ENCODE measurements around the gene ACER3. TPM values are rescaled to one million over a fixed set of nuclear protein-coding genes. Genes with fewer than 3 reads are reported as not detected.
"Not testable (repeated sequence)": the region's sequence is repeated elsewhere in the genome, so short reads cannot be mapped to it uniquely, and the experiment has no call there.

ACER3 gene
- 15.1 and 19.4 TPM in 2 replicates for total RNA-seq

DNA sequence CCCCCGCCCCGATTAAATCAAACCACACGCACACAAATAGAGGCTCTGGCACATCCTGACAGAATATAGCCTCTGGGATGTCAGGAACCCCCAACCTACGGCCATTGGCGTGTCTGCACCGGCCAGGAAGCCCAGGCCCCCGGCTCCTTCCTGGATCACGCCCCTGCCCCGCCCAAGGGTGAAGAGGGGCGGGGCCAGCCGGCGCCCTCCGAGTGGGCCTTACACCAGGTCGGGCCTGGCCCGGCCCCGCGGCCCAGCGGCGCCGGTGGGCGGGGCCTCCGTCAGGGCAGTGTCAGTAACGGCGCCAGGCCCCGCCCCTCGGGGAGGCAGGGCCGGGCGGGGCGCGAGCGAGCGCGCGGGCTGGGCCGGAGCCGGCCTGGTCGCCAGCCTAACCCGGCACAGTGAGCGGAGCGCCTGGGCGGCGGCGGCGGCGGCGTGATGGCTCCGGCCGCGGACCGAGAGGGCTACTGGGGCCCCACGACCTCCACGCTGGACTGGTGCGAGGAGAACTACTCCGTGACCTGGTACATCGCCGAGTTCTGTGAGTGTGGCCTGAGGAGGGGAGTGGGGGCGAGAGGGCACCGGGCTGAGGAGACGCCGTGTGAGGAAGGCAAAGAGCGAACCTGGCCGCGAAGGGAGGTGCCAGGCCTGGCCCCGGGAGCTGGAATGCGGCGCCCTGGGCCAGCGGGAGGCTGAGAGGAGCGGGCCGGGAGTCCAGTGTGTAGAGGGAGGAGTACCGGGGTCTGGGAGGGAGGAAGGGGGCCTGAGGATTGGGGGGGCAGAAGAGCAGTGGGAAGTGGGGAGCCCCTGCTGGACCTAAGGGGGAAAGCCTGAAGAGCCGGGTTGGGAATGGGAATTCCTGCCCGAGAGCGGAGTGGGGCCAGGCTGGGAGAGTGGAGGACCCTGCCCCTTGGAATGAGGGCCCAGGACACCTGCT, at the start of gene ACER3:
Gene ACER3 (plus strand): TSS at position 380 of the 937 bp plus-strand sequence. CDS start 59 bp downstream, at position 439.
- peak; percentile 63 for DNase-seq (ENCODE audit: low read depth)

DNA sequence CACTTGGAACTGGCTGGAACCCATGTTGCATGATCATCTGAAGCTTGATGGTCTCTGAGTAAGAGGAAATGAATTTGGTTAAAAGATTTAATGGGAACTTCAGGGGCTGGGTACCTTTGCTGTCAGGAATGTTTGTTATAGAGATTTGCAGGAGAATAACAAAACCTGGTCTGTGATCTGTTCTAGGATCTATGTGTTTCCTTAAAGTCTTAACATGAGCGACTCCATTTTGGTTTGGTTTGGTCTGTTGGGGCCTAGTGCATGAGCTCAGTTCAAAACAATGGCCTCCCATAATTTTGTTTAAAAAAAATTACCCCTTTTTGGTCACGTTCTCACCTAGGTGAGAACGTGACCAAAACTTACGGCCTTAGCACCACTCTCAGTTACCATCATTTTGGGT, 49.5 kb upstream of the ACER3 start:
- DNase-seq (ENCODE audit: low read depth): no peak

GRCh38 chr11:76814414-76814813, 46.3 kb upstream of the ACER3 start:
- no peak for DNase-seq (ENCODE audit: low read depth)

- not testable (repeated sequence) for DNase-seq (ENCODE audit: low read depth)
Measured at GRCh38 chr11:76815678-76816077, 45.0 kb upstream of the ACER3 start.

DNA sequence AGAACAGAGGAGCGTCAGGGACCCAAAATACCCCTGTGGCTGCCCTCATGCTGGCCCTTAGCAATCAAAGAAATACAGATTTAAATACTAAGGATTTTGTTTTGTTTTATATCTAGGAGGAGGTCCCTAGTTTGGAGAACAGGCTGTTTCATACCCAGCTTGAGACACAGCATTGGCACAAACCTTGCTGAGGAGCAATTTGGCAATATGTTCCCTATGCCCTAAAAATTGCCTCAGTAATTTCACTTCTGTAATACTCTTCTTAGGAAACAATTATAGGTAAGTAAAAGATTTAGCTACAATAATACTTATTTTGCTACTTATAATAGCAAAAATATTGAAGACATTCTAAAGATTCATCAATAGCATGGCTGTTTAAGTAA, 40.5 kb upstream of the ACER3 start:
- DNase-seq (ENCODE audit: low read depth): no peak

DNA sequence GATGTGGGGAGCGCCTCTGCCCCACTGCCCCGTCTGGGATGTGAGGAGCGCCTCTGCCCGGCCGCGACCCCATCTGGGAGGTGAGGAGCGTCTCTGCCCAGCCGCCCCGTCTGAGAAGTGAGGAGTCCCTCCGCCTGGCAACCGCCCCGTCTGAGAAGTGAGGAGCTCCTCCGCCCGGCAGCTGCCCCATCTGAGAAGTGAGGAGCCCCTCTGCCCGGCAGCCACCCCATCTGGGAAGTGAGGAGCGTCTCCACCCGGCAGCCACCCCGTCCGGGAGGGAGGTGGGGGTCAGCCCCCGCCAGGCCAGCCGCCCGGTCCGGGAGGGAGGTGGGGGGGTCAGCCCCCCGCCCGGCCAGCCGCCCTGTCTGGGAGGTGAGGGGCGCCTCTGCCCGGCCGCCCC, 39.3 kb upstream of the ACER3 start:
- not testable (repeated sequence) for DNase-seq (ENCODE audit: low read depth)

GRCh38 chr11:76822406-76822805, 38.3 kb upstream of the ACER3 start:
- DNase-seq (ENCODE audit: low read depth): no peak

DNA sequence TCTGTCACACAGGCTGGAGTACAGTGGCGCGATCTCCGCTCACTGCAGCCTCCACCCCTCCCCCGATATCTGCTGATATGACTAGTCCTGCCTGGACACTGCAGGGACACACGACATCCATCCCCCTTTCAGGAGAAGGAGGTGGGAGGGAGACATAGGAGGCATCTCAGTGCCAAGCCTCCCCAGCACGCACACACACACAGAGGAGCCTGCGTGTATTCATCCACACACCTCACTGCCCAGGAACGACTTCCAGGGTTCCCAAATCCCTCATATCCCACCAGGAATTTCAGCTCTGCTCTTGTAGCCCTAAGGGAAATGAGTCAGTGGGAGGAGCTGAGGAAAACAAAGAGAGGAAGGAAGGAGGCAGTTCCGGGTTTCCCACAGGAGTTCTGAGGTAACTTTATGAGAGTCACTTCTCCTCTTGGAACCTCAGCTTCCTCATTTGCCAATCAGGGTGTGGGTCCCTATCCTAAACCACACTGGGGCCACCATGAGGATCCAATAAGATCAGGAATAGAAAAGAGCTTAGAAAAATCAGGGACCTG, 37.2 kb upstream of the ACER3 start:
- peak; percentile 92 for DNase-seq (ENCODE audit: low read depth)

DNA sequence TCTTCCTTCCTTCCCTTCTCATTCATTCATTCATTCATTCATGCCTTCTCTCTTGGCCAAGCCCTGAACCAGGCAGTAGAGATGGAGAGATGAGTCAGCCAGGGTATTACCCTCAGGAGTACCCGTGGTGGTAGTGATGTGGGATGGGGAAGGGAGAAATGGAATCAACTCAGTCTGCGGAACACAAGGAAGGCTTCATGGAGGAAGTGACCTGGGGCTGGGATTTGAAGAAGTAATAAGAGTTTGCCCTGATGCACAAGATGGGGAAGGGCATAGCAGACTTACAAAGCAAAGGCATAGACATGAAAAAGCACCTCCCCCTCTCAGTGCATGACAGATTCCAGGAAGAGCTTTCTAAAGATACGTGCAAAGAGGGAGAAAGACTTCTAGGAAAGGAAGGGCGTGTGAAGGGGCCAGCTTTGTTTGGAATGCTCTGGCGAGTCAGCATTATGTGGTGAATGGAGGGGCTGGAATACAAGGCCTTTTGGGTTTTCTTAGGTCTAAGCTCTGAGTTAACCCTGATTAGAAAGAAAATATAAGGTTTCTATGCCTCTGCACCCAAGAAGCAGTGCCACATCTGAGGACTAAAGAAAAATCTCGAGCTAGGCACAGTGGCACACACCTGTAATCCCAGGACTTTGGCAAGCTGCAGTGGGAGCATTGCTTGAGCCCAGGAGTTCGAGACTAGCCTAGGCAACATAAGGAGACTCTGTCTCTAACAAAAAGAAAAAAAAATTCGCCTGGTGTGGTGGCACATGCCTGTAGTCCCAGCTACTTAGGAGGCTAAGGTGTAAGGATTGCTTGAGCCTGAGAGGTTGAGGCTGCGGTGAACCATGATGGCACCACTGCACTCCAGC, 36.4 kb upstream of the ACER3 start:
- peak; percentile 52 for DNase-seq (ENCODE audit: low read depth)

- DNase-seq (ENCODE audit: low read depth): peak; percentile 84
Measured at GRCh38 chr11:76824980-76825725, 35.6 kb upstream of the ACER3 start.

DNA sequence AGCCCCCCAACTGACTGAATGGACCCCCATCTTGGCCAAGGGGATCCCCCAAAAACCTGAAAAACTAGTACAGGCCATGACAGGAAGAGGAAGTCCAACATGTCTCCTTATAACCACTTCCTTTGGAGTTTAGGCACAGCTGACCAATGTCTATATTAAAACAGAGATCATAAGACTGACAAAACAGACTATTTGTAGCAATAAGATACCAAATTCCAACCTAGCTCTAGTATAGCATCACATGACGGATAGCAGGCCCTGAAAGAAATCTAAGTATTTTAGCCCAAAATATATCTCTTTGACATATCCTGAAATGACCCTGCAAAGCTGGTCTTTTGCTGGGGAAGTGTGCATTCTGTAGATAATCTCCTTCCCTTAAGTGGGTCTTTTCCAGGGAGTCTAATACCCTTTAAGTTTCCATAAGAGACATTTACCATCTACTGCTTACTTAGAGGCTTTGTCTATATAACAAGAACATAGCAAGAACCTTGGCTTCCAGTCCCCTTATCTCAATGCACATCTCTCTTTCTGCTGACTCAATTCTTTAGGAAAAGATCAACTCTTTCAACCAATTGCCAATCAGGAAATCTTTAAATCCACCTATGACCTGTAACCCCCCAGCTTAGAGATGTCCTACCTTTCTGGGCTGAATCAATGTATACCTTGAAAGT, 34.9 kb upstream of the ACER3 start:
- no peak for DNase-seq (ENCODE audit: low read depth)

- not testable (repeated sequence) for DNase-seq (ENCODE audit: low read depth)
Measured at GRCh38 chr11:76826508-76826907, 34.2 kb upstream of the ACER3 start.

- DNase-seq (ENCODE audit: low read depth): not testable (repeated sequence)
Measured at GRCh38 chr11:76827005-76827404, 33.7 kb upstream of the ACER3 start.

DNA sequence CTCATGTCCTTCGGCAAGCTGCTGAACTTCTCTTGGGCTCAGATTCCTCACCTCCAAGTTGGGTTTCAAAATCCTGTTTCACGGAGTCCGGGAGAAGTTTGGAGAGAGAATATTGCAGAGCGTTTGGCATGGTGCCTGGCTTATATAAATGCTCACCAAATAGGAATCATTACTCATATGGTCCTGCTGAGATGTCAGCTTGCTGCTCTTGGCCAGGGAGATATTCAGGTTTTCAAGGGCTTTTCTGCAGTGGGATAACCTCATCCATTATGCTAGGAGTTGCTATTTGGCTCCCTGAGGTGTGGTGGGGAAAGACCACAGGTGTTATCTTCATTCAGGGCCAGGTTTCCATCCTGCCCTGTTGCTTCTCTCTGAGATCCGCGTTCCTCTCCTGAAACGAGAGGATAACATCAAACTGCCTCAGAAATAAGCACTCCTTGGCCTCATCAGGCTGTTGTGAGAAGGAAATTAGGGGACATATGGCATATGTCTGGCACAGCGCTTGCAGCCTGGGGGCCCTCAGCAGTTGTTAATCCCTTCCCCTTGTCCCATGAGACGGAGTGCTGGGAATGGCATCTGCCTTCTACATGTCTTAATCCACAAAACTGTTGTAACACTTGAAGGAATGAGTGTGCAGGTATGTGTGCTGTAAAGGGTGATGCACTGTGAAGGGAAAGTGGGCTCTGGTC, 29.9 kb upstream of the ACER3 start:
- no peak for DNase-seq (ENCODE audit: low read depth)

DNA sequence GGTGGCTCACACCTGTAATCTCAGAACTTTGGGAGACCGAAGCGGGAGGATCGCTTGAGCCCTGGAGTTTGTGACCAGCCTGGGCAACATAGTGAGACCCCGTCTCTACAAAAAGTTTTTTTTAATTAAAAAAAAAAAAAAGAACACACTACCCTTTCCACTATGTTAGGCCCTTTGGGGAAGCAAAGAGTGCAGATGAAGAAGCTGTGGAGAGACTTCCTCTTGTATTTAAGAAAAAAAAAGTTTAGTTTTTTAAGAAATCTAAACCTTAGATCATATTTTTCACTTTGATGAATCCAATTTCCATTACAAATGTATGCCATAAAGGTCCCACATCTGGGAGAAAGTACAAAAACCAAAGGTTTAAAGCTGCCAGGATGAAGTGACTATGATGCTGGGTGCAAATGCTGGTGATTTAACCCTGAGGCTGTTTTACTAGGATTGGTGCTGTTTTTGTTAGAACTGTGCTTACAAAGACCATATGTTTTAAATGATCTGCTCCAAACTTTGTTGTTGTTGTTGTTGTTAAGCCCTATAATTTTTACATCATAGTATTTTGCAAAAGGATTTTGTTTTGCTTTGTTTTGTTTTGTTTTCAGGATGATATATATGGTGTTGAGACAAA, 28.9 kb upstream of the ACER3 start:
- DNase-seq (ENCODE audit: low read depth): no peak

DNA sequence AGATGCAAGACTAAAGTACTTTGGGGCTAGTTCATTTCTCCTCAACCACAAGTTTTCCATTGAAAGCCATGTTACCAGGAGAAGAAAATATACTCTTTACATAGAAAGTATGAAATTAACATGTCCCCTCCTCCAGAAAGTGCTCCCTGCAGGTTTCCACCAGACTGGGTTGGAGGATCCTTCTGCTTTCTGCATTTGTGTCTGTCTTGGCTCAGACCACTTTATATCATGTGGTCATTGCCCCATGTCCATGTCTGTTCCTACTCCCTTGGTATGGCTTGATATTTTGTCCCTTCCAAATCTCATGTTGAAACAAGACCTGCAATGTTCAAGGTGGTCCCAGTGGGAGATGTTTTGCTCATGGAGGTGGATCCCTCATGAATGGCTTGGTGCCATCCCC, 28.4 kb upstream of the ACER3 start:
- DNase-seq (ENCODE audit: low read depth): no peak

- no peak for DNase-seq (ENCODE audit: low read depth)
Measured at GRCh38 chr11:76834151-76834550, 26.6 kb upstream of the ACER3 start.

- no peak for DNase-seq (ENCODE audit: low read depth)
Measured at GRCh38 chr11:76835036-76835435, 25.7 kb upstream of the ACER3 start.

DNA sequence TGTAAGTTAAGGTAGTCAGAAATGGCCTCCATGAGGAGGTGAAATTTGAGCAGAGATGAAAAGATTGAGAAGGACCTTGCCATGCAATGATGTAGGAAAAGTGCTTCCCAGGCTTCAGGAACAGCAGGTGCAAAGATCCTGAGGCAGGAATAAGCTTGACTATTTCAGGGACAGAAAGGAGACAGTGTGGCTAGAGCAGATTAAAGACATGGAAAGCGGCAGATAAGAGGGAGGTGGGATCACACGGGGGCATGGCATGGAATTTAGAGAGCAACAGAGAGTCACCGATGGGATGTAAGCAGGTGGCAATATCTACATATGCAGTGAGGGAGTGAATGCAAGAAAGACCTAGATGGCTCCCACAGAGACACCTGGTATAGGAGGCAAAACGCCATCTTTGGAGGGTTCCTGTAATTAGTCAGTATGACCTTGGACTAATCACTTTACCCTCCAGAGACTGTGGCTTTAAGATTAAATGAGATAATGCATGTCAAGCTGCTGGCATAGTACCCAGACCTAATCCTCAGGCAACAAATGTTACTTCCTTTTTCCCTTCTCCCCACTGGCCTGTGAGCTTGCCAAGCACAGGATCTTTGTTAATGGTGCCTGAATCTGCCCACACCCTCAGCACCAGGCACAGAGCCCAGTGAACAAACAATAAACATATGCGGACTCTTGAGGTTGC, 24.6 kb upstream of the ACER3 start:
- peak; percentile 16 for DNase-seq (ENCODE audit: low read depth)
